Smooth muscle cell (in vitro differentiated cells): ENCODE data around the gene MYDGF. TPM values are rescaled to one million over a fixed set of nuclear protein-coding genes. Genes with fewer than 3 reads are reported as not detected.

Experiments
- DNase-seq: peaks from one replicate; lab custom pipeline; 2025; ENCODE audit not compliant: unreplicated experiment; lab: John Stamatoyannopoulos, UW
- H2AFZ ChIP-seq: fragments of 200-600 bp; sonication (generic); 2 replicates; pipeline ENCODE4 v1.6.0; 2016; ENCODE audit warnings: antibody characterized with exemption, low read depth, mild to moderate bottlenecking
- H3F3A ChIP-seq: fragments of 200-600 bp; sonication (generic); 2 replicates; pipeline ENCODE4 v1.6.0; 2017; ENCODE audit warnings: antibody characterized with exemption, low read depth
- H3K27ac ChIP-seq: fragments of 200-600 bp; sonication (generic); 2 replicates; pipeline ENCODE4 v1.5.1; 2016; ENCODE audit warnings: low read depth, mild to moderate bottlenecking
- H3K27me3 ChIP-seq: fragments of 200-600 bp; sonication (generic); 2 replicates; pipeline ENCODE4 v1.6.1; 2016; ENCODE audit warnings: low read depth, mild to moderate bottlenecking
- H3K36me3 ChIP-seq: fragments of 200-600 bp; sonication (generic); 2 replicates; pipeline ENCODE4 v1.5.1; 2016; ENCODE audit warnings: low read depth
- H3K4me1 ChIP-seq: fragments of 200-600 bp; sonication (generic); 2 replicates; pipeline ENCODE4 v1.5.1; 2016; ENCODE audit warnings: low read depth
- H3K4me2 ChIP-seq: fragments of 200-600 bp; sonication (generic); 2 replicates; pipeline ENCODE4 v1.6.0; 2016; ENCODE audit warnings: mild to moderate bottlenecking
- H3K4me3 ChIP-seq: fragments of 200-600 bp; sonication (generic); 2 replicates; pipeline ENCODE4 v1.5.1; 2016; ENCODE audit warnings: mild to moderate bottlenecking
- H3K79me2 ChIP-seq: fragments of 200-600 bp; sonication (generic); 2 replicates; pipeline ENCODE4 v1.6.0; 2016; ENCODE audit warnings: low read depth, mild to moderate bottlenecking
- H3K9ac ChIP-seq: fragments of 200-600 bp; sonication (generic); 2 replicates; pipeline ENCODE4 v1.6.0; 2016; ENCODE audit warnings: low read depth
- H3K9me3 ChIP-seq: fragments of 200-600 bp; sonication (generic); replicated peaks from 2 replicates; pipeline ENCODE4 v1.5.1; 2016; ENCODE audit warnings: low read depth
- H4K20me1 ChIP-seq: fragments of 200-600 bp; sonication (generic); 2 replicates; pipeline ENCODE4 v1.6.0; 2016; ENCODE audit warnings: low read depth
- CTCF ChIP-seq: fragments of 200-600 bp; sonication (generic); IDR thresholded peaks from 2 replicates; pipeline ENCODE4 v1.5.1; 2017; ENCODE audit warnings: borderline replicate concordance, mild to moderate bottlenecking, antibody characterized with exemption; ENCODE audit not compliant: insufficient read depth, poor library complexity, severe bottlenecking
- WGBS: methylation state at CpG from one replicate; pipeline ENCODE4 v1.1.7; 2016; ENCODE audit warnings: low lambda C conversion rate; 5-methylcytosine and 5-hydroxymethylcytosine counted together
- polyA plus RNA-seq: library from polyadenylated mRNA; unstranded; fragments of >200 nt; fragmentation: Nextera tagmentation; extraction: Ambion mirVana; gene quantifications from 2 replicates; pipeline ENCODE4 v1.2.1, GENCODE V29; 2016
- total RNA-seq: library from RNA; depleted of rRNA; stranded (reverse); fragments of >200 nt; gene quantifications from 2 replicates; pipeline ENCODE4 v1.2.3, GENCODE V29; 2014

Gene MYDGF
- total and polyA plus RNA-seq, 2 experiments from 2014 or later: 188 to 680 TPM

DNA sequence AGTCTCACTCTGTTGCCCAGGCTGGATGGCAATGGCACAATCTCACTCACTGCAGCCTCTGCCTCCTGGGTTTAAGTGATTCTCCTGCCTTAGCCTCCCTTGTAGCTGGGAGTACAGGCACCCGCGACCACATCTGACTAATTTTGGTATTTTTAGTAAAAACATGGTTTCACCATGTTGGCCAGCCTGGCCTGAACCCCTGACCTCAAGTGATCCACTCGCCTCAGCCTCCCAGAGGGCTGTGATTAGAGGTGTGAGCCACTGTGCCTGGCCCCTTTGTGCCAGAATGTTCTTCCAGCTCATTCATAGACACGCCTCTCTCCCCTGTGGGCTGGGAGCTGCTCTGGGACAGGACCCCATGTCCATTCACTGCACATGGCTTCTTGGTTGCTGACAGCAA, 9.1 kb downstream of the MYDGF start:
- Histone ChIP-seq H3K4me2 (no peak overlapping the region), H3K27me3 (no peaks in the 10 kb centered on the region), H3K9ac (no peak overlapping the region), H3K36me3 (no peaks in the 10 kb centered on the region), H3K79me2 (peaks cover 3% of the 10 kb centered on the region), H3K4me3 (no peak overlapping the region), H4K20me1 (peaks cover 56% of the 10 kb centered on the region), H3K4me1 (no peaks in the 10 kb centered on the region), H3K27ac (no peak overlapping the region), H3F3A (no peaks in the 10 kb centered on the region), H3K9me3 (no peaks in the 10 kb centered on the region), H2AFZ (no peak overlapping the region)
- WGBS: 94% methylated on average over 4 of the region's 4 CpGs
- no peak for DNase-seq
- no peak for TF ChIP-seq CTCF

DNA sequence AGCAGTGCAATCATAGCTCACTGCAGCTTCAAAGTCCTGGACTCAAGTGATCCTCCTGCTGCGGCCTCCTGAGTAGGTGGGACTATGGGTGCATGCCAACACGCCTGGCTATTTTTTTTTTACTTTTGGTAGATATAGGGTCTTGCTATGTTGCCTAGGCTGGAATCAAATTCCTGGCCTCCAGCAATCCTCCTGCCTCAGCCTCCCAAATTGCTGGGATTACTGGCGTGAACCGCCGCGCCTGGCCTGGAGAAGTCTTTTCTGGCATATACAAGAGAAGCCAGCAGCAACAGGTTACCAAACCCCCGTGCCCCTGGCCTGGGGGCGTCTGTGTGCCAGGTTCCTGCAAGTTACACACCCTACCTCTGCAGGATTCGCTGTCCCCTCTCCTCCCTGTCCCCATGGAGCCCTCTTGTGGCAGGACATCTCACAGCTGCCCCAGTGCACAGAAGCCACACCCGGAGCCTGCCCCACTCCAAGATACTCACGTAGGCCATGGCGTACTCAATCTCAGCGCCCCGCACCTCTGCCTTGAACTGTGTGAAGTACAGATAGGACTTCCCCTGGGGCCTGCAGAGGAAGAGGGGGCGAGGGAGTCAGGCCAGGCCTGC, 9.9 kb downstream of the MYDGF start:
- Histone ChIP-seq H3K27ac (no peak overlapping the region), H3K36me3 (no peaks in the 10 kb centered on the region), H2AFZ (no peak overlapping the region), H4K20me1 (peaks cover 51% of the 10 kb centered on the region), H3K79me2 (no peaks in the 10 kb centered on the region), H3K4me1 (no peaks in the 10 kb centered on the region), H3F3A (no peaks in the 10 kb centered on the region), H3K27me3 (no peaks in the 10 kb centered on the region), H3K4me2 (no peak overlapping the region), H3K9me3 (no peaks in the 10 kb centered on the region), H3K4me3 (no peak overlapping the region), H3K9ac (no peak overlapping the region)
- WGBS: 91% methylated on average over 15 of the region's 15 CpGs
- no peak for TF ChIP-seq CTCF
- no peak for DNase-seq

GRCh38 chr19:4657835-4658234, 12.3 kb downstream of the MYDGF start:
- 95% methylated on average over 8 of the region's 8 CpGs for WGBS
- no peak for TF ChIP-seq CTCF

GRCh38 chr19:4657262-4657661, 12.9 kb downstream of the MYDGF start:
- Histone ChIP-seq H3K36me3 (no peaks in the 10 kb centered on the region), H4K20me1 (peaks cover 25% of the 10 kb centered on the region), H3F3A (no peaks in the 10 kb centered on the region), H3K9me3 (no peaks in the 10 kb centered on the region), H3K9ac (no peak overlapping the region), H3K4me1 (no peaks in the 10 kb centered on the region), H3K27me3 (no peaks in the 10 kb centered on the region), H3K27ac (no peak overlapping the region), H3K4me2 (no peak overlapping the region), H3K79me2 (no peaks in the 10 kb centered on the region), H2AFZ (no peak overlapping the region), H3K4me3 (no peak overlapping the region)
- DNase-seq: no peak
- TF ChIP-seq CTCF: no peak
- WGBS: 87% methylated on average over 14 of the region's 14 CpGs

More at GRCh38 chr19:4657835-4658234, 12.3 kb downstream of the MYDGF start:
- H3K9ac ChIP-seq: no peak overlapping the region
- no peak for DNase-seq
- no peaks in the 10 kb centered on the region for H3K4me1 ChIP-seq
- H3K27me3 ChIP-seq: no peaks in the 10 kb centered on the region
- no peaks in the 10 kb centered on the region for H3K9me3 ChIP-seq
- no peak overlapping the region for H3K4me2 ChIP-seq
- H4K20me1 ChIP-seq: peaks cover 31% of the 10 kb centered on the region
- H2AFZ ChIP-seq: no peak overlapping the region
- H3K36me3 ChIP-seq: no peaks in the 10 kb centered on the region
- no peaks in the 10 kb centered on the region for H3F3A ChIP-seq
- H3K27ac ChIP-seq: no peak overlapping the region
- H3K4me3 ChIP-seq: no peak overlapping the region
- H3K79me2 ChIP-seq: no peaks in the 10 kb centered on the region
